AG04450 (cell line): ENCODE data around the gene XRCC5. TPM values are rescaled to one million over a fixed set of nuclear protein-coding genes. Genes with fewer than 3 reads are reported as not detected.

Source experiments
- CTCF ChIA-PET: fragments of 300-600, 350-600 bp; formaldehyde crosslinking; extraction: SDS; loops from one replicate; lab custom pipeline; 2022; ENCODE audit warnings: antibody characterized with exemption, inconsistent platforms; lab: Charles Lee
- POLR2A ChIA-PET: fragments of 350-600 bp; formaldehyde crosslinking; extraction: SDS; loops from one replicate; lab custom pipeline; 2021; ENCODE audit warnings: antibody characterized with exemption, inconsistent platforms; lab: Yijun Ruan, JAX
- DNase-seq: peaks from one replicate; pipeline ENCODE4 v3.0.0-alpha.2; 2011; ENCODE audit warnings: low read depth, low spot score
- H3K27ac ChIP-seq: one replicate; pipeline ENCODE4 v1.5.1; 2012; ENCODE audit warnings: low read depth, low read length, control low read depth
- H3K27me3 ChIP-seq: one replicate; pipeline ENCODE4 v1.6.0; 2012; ENCODE audit warnings: low read length; ENCODE audit not compliant: control insufficient read depth, insufficient read depth
- H3K4me3 ChIP-seq: 2 replicates; pipeline ENCODE4 v1.5.1; 2011; ENCODE audit warnings: mild to moderate bottlenecking, low read depth, low read length, control low read depth
- H3K9me3 ChIP-seq: 2 replicates; pipeline ENCODE4 v1.5.1; 2012; ENCODE audit warnings: low read length; ENCODE audit not compliant: control insufficient read depth, insufficient read depth
- CTCF ChIP-seq: IDR thresholded peaks from 2 replicates; pipeline ENCODE4 v1.5.1; 2011; ENCODE audit warnings: low read depth, low read length, control low read depth, inconsistent platforms
- polyA plus RNA-seq: library from polyadenylated mRNA; depleted of rRNA; stranded (reverse); fragments of >200 nt; gene quantifications from 2 replicates; pipeline ENCODE4 v1.2.3, GENCODE V29; 2011

The XRCC5 gene
- polyA plus RNA-seq, 1 experiment = 471 TPM

GRCh38 chr2:216144372-216144771 lies 35.2 kb downstream of the XRCC5 start:
- Histone ChIP-seq H3K4me3 (no peak overlapping the region), H3K27me3 (no peaks in the 10 kb centered on the region), H3K27ac (no peak overlapping the region), H3K9me3 (no peaks in the 10 kb centered on the region)
- TF ChIP-seq CTCF = no peak
- ChIA-PET POLR2A (no interaction called here), CTCF (no interaction called here)
- DNase-seq = no peak

DNA sequence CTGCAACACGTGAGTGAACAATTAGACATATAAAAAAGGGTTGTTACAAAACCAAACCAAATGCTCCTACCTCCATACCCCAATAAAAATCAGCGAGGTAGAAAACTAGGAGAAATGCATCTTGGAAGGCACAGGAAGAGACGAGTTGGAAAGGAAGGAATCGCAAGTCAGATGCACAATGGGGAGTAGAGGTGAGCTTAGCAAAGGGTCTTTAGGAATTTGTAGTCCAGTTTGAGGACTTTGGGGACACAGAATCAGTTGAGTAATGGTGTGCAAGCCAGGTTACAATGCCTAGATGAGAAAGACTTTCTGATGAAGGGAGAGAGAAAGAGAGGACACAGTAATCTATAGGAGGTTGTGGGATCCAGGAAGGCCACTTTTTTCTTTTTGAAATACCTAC lies 35.7 kb downstream of the XRCC5 start:
- no peak for TF ChIP-seq CTCF
- CTCF ChIA-PET = interaction anchor here (0.8 kb wide), 1 partner anchor 15 kb away, joined by 3 read pairs; no protein-coding TSS in a partner anchor
- POLR2A ChIA-PET = interaction anchor here (0.6 kb wide), 1 partner anchor 50 kb away, joined by 3 read pairs; no protein-coding TSS in a partner anchor

GRCh38 chr2:216146573-216146972 lies 37.4 kb downstream of the XRCC5 start:
- no peak overlapping the region for H3K4me3 ChIP-seq
- POLR2A ChIA-PET = interaction anchor here (0.5 kb wide), 1 partner anchor 13 kb away, joined by 3 read pairs; no protein-coding TSS in a partner anchor
- H3K27ac ChIP-seq = no peak overlapping the region
- H3K27me3 ChIP-seq = no peaks in the 10 kb centered on the region
- DNase-seq = no peak
- CTCF ChIA-PET = no interaction called here
- no peaks in the 10 kb centered on the region for H3K9me3 ChIP-seq
- TF ChIP-seq CTCF = no peak

More for the DNA sequence above, 35.7 kb downstream of the XRCC5 start:
- Histone ChIP-seq H3K27me3 (no peaks in the 10 kb centered on the region), H3K9me3 (no peaks in the 10 kb centered on the region), H3K27ac (no peak overlapping the region), H3K4me3 (no peak overlapping the region)
- no peak for DNase-seq

DNA sequence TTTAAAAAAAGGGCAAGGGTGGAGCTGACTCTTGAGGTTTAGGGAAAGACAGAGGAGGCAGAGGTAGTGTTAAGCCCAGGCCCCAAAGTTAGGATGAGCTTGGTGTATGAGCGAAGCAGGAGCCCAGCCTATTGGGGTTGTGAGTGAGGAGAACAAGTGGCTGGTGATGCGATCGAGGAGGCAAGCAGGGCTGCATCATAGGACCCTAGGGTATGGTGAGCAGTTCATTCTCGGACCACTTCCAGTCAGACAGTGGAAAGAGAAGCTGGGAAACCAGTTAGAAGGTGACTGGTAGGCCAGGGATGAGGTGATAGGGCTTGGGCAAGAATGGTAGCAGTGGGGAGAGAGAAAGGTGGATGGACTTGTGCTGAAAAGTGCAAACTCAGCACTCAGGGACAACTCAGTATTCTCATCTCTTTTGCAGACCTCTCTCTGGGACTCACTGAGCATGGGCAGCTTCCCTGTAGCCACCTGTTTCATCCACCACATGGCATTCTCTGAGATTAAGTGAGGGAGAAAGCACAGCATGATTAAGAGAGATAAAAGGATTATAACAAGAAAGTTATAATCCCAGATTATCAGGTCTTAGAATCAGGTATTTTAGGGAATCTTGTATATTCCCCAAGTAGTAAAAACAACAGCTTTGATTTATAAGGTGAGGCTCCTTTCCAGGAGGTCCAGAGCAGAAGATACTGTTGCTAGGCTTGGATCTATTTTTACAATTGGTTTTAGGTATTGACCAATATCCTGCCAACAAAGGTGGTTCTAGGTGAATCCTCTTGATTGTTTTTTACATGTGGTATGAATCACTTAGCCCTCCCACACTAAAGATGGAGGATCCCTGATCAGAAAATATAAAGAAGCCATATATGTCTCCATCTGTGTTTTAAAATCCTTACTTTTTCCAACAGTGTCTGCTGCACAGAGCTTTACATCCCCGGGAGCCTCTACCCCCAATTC lies 38.3 kb downstream of the XRCC5 start:
- Histone ChIP-seq H3K9me3 (no peaks in the 10 kb centered on the region), H3K27ac (no peak overlapping the region), H3K4me3 (no peak overlapping the region), H3K27me3 (no peaks in the 10 kb centered on the region)
- no peak for DNase-seq
- CTCF ChIA-PET = interaction anchor here (0.8 kb wide), 1 partner anchor 33 kb away, joined by 4 read pairs; no protein-coding TSS in a partner anchor
- POLR2A ChIA-PET = interaction anchor here (0.5 kb wide), 1 partner anchor 12 kb away, joined by 3 read pairs; no protein-coding TSS in a partner anchor
- TF ChIP-seq CTCF = no peak

GRCh38 chr2:216148983-216149382 lies 39.8 kb downstream of the XRCC5 start:
- ChIA-PET CTCF (interaction anchor here (0.8 kb wide), 1 partner anchor 35 kb away, joined by 3 read pairs; no protein-coding TSS in a partner anchor), POLR2A (interaction anchor here (1.2 kb wide), 1 partner anchor 11 kb away, joined by 3 read pairs; no protein-coding TSS in a partner anchor)
- Histone ChIP-seq H3K9me3 (no peaks in the 10 kb centered on the region), H3K27ac (no peak overlapping the region), H3K27me3 (no peaks in the 10 kb centered on the region), H3K4me3 (no peak overlapping the region)
- no peak for DNase-seq
- no peak for TF ChIP-seq CTCF
